ENCODE measurements around the gene HEMK1.

GRCh38 chr3:50531201-50531600 lies 38.1 kb upstream of the HEMK1 start:
- TF ChIP-seq CTCF (IDR thresholded peaks at IDR 0.05; ENCODE audit: extremely low read depth in 1 of 2, insufficient read depth in 1 of 2, low read depth in 1 of 2, low read length in 2 of 2) (no peak), EZH2 (IDR thresholded peaks at IDR 0.05; ENCODE audit: borderline replicate concordance, low read depth, low read length, severe bottlenecking) (no peak), POLR2A (IDR thresholded peaks at IDR 0.05; ENCODE audit: low read depth, low read length) (no peak), MYC (IDR thresholded peaks at IDR 0.05; ENCODE audit: low read depth, low read length) (no peak), POLR2AphosphoS5 (IDR thresholded peaks at IDR 0.05; ENCODE audit: insufficient read depth, low read depth, low read length) (no peak), MAX (IDR thresholded peaks at IDR 0.05; ENCODE audit: insufficient read depth, insufficient read length) (no peak), GATA2 (IDR thresholded peaks at IDR 0.05; ENCODE audit: insufficient read depth, insufficient read length, low read depth, low read length) (no peak), JUN (IDR thresholded peaks at IDR 0.05; ENCODE audit: borderline replicate concordance, insufficient read depth, insufficient read length, low read depth) (no peak)
